ENCODE results near the gene SLC25A24. TPM values are rescaled to one million over a fixed set of nuclear protein-coding genes. Genes with fewer than 3 reads are reported as not detected.
"Not testable (repeated sequence)": the region's sequence is repeated elsewhere in the genome, so short reads cannot be mapped to it uniquely, and the experiment has no call there.

SLC25A24 gene
- total RNA-seq (2014; rRNA removed; shearing (Covaris generic)): 83.5 and 85.1 TPM in 2 replicates

- H3K4me1 ChIP-seq: peaks cover 5% of the 10 kb centered on the region; the same call in 1 of the 2 replicates
- H3K4me3 ChIP-seq: peak within 1 kb of the TSS; percentile 97
- peak within 1 kb of the TSS; percentile 81 for H3K27ac ChIP-seq
- H3K36me3 ChIP-seq: peaks cover 20% of the 10 kb centered on the region
- 0 out of 2 replicates have a peak, but pooled peaks cover 4% of the 10 kb centered on the region for H3K9me3 ChIP-seq (replicated peaks)
- DNase-seq: peak; percentile 87 to 88
- H3K27me3 ChIP-seq: no peaks in the 10 kb centered on the region
These were observed at the start of gene SLC25A24 for GRCh38 chr1:108199781-108200686. Gene SLC25A24 (minus strand): TSS chr1:108200343. CDS start chr1:108200138, 205 bp downstream.

DNA sequence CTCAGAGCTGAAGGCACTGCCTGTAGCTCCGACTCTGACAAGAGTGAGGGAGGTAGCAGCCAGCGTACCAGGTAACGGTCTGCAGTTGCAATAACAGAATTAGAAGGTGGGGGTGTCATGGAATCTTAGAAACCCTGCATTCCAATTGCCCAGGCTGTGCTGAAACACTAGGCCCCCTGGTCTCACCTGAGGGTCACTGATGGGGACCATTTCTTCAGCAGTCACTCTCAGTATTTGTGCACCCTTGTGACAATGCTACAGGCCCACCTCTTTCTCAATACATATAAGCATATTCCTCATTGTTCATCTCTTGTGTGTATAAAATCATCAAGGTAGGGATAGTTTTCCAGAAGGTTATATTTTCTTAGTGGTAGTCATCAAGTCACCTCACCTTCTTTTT lies 43.8 kb upstream of the SLC25A24 start, which contains the start of gene NBPF4:
Gene NBPF4, minus strand, starts transcription at position 101 of the 400 bp plus-strand sequence. CDS start 315 bp downstream, outside the sequence.
- H3K9me3 ChIP-seq (replicated peaks); H3K27me3 ChIP-seq; H3K4me1 ChIP-seq; H3K36me3 ChIP-seq; DNase-seq; H3K4me3 ChIP-seq; H3K27ac ChIP-seq: not testable (repeated sequence)

- H3K4me1 ChIP-seq; H3K27ac ChIP-seq; H3K4me3 ChIP-seq; H3K36me3 ChIP-seq; H3K27me3 ChIP-seq; H3K9me3 ChIP-seq (replicated peaks); DNase-seq: not testable (repeated sequence)
These were observed 39.3 kb upstream of the SLC25A24 start for GRCh38 chr1:108239426-108239825.

GRCh38 chr1:108235308-108235707 lies 35.2 kb upstream of the SLC25A24 start:
- not testable (repeated sequence) for H3K27ac ChIP-seq; H3K4me3 ChIP-seq; H3K4me1 ChIP-seq; H3K9me3 ChIP-seq (replicated peaks); DNase-seq; H3K36me3 ChIP-seq; H3K27me3 ChIP-seq

DNA sequence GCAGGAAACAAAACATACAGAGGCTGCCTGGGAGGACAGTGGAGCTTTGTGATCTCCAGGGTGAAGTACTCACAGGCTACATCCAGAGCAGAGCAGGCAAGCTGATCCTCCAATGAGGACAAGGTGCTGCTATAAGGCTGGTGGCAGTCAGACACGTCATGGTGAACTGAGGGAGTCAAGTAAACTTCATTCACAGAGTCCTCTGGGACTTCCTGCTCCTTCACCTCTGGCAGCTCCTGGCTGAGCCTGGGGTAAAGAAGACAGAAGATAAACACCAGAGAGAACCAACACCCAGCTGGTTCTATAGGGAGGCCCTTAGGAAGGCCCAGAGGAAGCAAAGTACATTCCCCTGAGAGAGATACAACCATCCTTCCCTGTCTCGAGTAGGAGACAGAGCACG lies 32.0 kb upstream of the SLC25A24 start:
- not testable (repeated sequence) for H3K27ac ChIP-seq; H3K27me3 ChIP-seq; H3K9me3 ChIP-seq (replicated peaks); DNase-seq; H3K36me3 ChIP-seq; H3K4me1 ChIP-seq; H3K4me3 ChIP-seq

DNA sequence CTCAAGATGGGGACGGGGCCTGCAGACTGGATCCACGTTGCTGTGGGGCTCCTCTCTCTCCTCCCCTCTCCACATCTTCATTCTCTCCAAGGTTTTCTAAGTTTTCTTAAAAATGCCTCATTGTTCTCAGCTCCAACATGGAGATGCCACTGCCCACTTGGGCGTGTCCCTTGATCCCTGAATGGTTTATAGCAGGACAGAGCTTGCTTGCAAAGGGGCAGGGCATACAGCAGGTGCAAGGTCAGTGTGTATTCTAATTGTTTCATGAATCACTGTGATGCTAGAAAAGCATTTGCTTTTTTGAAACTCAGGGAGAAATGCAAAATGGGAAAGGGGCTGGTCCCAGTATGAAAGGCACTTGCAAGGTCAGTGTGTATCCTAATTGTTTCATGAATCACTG lies 29.8 kb upstream of the SLC25A24 start:
- H3K4me1 ChIP-seq; H3K4me3 ChIP-seq; H3K27me3 ChIP-seq; H3K9me3 ChIP-seq (replicated peaks); H3K27ac ChIP-seq; H3K36me3 ChIP-seq; DNase-seq: not testable (repeated sequence)

DNA sequence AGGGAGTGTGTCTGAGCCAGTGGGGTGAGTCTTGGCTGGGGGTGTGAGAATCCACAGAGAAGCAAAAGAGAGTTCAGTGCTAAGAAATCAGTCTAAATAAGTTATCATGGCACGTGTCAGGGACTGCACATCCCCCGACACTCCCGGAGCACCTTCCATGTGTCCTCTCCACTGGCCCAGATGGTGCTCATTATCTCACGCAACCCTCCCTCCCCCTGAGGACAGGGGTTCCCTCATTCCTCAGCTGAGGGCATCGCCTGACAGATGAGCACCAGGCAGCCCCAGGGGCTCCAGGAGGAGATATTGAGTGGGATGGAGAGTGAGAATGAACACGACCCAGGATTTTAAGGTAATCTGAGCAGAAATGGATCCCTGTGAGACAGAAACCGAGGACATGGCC lies 27.6 kb upstream of the SLC25A24 start:
- H3K27me3 ChIP-seq; H3K36me3 ChIP-seq; H3K4me1 ChIP-seq; H3K27ac ChIP-seq; H3K4me3 ChIP-seq; H3K9me3 ChIP-seq (replicated peaks); DNase-seq: not testable (repeated sequence)

- not testable (repeated sequence) for H3K4me1 ChIP-seq; H3K9me3 ChIP-seq (replicated peaks); DNase-seq; H3K36me3 ChIP-seq; H3K27me3 ChIP-seq; H3K4me3 ChIP-seq; H3K27ac ChIP-seq
These were observed 26.7 kb upstream of the SLC25A24 start for GRCh38 chr1:108226855-108227254.

GRCh38 chr1:108223226-108223625 lies 23.1 kb upstream of the SLC25A24 start:
- not testable (repeated sequence) for H3K36me3 ChIP-seq; DNase-seq; H3K9me3 ChIP-seq (replicated peaks); H3K4me1 ChIP-seq; H3K27me3 ChIP-seq; H3K27ac ChIP-seq; H3K4me3 ChIP-seq

DNA sequence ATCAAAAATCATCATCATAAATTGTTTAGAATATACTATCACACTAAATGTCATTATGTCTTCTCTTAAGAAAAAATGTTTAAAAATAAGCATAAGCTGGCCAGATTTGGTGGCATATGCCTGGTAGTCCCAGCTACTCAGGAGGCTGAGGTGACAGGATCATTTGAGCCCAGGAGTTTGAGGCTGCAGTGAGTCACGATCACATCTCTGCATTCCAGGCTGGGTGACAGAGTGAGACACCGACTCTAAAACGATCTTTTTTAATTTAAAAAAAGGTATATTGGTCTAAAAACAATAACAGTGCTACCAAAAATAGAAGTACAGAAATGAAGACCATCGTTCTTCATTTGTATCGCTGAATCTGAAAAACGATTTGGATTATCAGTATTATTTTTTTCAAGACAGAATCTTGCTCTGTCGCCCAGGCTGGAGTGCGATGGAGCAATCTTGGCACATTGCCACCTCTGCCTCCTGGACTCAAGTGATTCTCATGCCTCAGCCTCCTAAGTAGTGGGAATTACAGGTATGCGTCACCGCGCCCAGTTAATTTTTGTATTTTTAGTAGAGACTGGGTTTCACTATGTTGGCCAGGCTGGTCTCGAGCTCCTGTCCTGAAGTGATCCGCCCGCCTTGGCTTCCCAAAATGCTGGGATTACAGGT lies 17.5 kb upstream of the SLC25A24 start:
- H3K27ac ChIP-seq: not testable (repeated sequence)

DNA sequence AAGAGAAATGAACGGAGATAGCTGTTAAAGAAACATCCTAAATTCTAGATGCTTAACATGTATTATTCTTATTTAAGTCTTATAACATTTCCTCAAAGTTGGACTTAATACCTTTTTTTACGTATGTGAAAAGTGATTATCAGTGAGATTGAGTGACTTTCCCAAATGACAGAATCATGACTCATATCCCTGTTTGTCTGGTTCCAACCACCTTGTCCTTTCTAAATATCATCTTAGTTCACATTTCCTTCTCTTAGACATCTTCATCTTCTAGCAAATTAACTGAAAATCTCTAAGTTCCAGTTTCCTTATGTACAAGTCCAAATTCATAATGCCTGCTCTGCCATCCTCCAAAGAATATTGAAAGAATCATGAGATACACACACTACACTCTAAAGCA lies 16.9 kb upstream of the SLC25A24 start:
- H3K27ac ChIP-seq; H3K27me3 ChIP-seq; H3K9me3 ChIP-seq (replicated peaks); DNase-seq; H3K4me1 ChIP-seq; H3K4me3 ChIP-seq; H3K36me3 ChIP-seq: not testable (repeated sequence)

More for the DNA sequence above, 17.5 kb upstream of the SLC25A24 start:
- H3K4me3 ChIP-seq; H3K9me3 ChIP-seq (replicated peaks); H3K36me3 ChIP-seq; H3K27me3 ChIP-seq; DNase-seq; H3K4me1 ChIP-seq: not testable (repeated sequence)

- H3K36me3 ChIP-seq; H3K27ac ChIP-seq; H3K27me3 ChIP-seq; DNase-seq; H3K4me3 ChIP-seq; H3K4me1 ChIP-seq; H3K9me3 ChIP-seq (replicated peaks): not testable (repeated sequence)
These were observed 16.1 kb upstream of the SLC25A24 start for GRCh38 chr1:108216028-108216890.

GRCh38 chr1:108214641-108215465 lies 14.7 kb upstream of the SLC25A24 start:
- not testable (repeated sequence) for H3K9me3 ChIP-seq (replicated peaks); H3K4me3 ChIP-seq; H3K4me1 ChIP-seq; H3K36me3 ChIP-seq; H3K27ac ChIP-seq; H3K27me3 ChIP-seq
- peak in 1 of 2 experiments; percentile 52 for DNase-seq

GRCh38 chr1:108211014-108211413 lies 10.9 kb upstream of the SLC25A24 start:
- Histone ChIP-seq H3K27me3 (no peaks in the 10 kb centered on the region; the same call in 1 of the 2 replicates), H3K9me3 (replicated peaks) (no peaks in the 10 kb centered on the region), H3K4me1 (no peaks in the 10 kb centered on the region), H3K27ac (no peak overlapping the region), H3K4me3 (no peak overlapping the region), H3K36me3 (no peaks in the 10 kb centered on the region)
- DNase-seq: no peak
